Cortex of kidney (tissue), 1 donor: Measurements from ENCODE around the gene BTF3.
"Not testable (repeated sequence)": the region's sequence is repeated elsewhere in the genome, so short reads cannot be mapped to it uniquely, and the experiment has no call there.

Source experiments
- DNase-seq: peaks from one replicate; lab custom pipeline; 2025; lab: John Stamatoyannopoulos, UW

BTF3 gene

GRCh38 chr5:73486119-73486899 lies 11.9 kb upstream of the BTF3 start:
- no peak for DNase-seq

- not testable (repeated sequence) for DNase-seq
Observed at GRCh38 chr5:73487257-73487656, 11.0 kb upstream of the BTF3 start.

GRCh38 chr5:73487815-73488214 lies 10.4 kb upstream of the BTF3 start:
- no peak for DNase-seq

- DNase-seq, result no peak
Observed at GRCh38 chr5:73488806-73489205, 9.4 kb upstream of the BTF3 start.

- DNase-seq, result no peak
Observed at GRCh38 chr5:73490088-73490487, 8.2 kb upstream of the BTF3 start.

- no peak for DNase-seq
Observed at GRCh38 chr5:73491155-73491554, 7.1 kb upstream of the BTF3 start.

GRCh38 chr5:73493421-73493820 lies 4.8 kb upstream of the BTF3 start:
- DNase-seq, result no peak

GRCh38 chr5:73494721-73495120 lies 3.5 kb upstream of the BTF3 start:
- DNase-seq, result no peak

GRCh38 chr5:73495772-73496335 lies 2.4 kb upstream of the BTF3 start:
- DNase-seq, result no peak

GRCh38 chr5:73496984-73497457 lies 1.2 kb upstream of the BTF3 start:
- no peak for DNase-seq

- DNase-seq, result no peak
Observed at GRCh38 chr5:73497497-73498056, 665 bp upstream of the BTF3 start.

- no peak for DNase-seq
Observed at GRCh38 chr5:73499187-73499586, 945 bp downstream of the BTF3 start.

- no peak for DNase-seq
Observed at GRCh38 chr5:73499756-73500155, 1.5 kb downstream of the BTF3 start.

GRCh38 chr5:73501406-73501805 lies 3.2 kb downstream of the BTF3 start:
- DNase-seq, result no peak

GRCh38 chr5:73506459-73506955 lies 8.3 kb downstream of the BTF3 start:
- DNase-seq, result no peak

GRCh38 chr5:73507062-73507461 lies 8.8 kb downstream of the BTF3 start:
- DNase-seq, result no peak

- DNase-seq, result not testable (repeated sequence)
Observed at GRCh38 chr5:73508521-73508920, 10.3 kb downstream of the BTF3 start.

- no peak for DNase-seq
Observed at GRCh38 chr5:73513996-73514395, 15.8 kb downstream of the BTF3 start.

GRCh38 chr5:73514418-73514817 lies 16.2 kb downstream of the BTF3 start:
- DNase-seq, result no peak

GRCh38 chr5:73515232-73515631 lies 17.0 kb downstream of the BTF3 start:
- no peak for DNase-seq

- DNase-seq, result no peak
Observed at GRCh38 chr5:73519531-73520283, 21.5 kb downstream of the BTF3 start.

- DNase-seq, result no peak
Observed at GRCh38 chr5:73522989-73523388, 24.7 kb downstream of the BTF3 start.
